A549 (cell line): ENCODE results near the gene RBM47. TPM values are rescaled to one million over a fixed set of nuclear protein-coding genes. Genes with fewer than 3 reads are reported as not detected.

Experiments used
- ATAC-seq, 2 experiments: fragments of 200-7000 bp in 1 of 2; fragments of >200 bp in 1 of 2; cut with Nextera tagmentation in 1 of 2; cut with Tn5 transposase in 1 of 2; 3 replicates each; pipeline versions ENCODE4 v1.8.0 to v1.9.1; 2018 to 2020; ENCODE audit warnings: mild to moderate bottlenecking in 1 of 2, moderate library complexity in 1 of 2
- CTCF ChIA-PET: fragments of 300-600 bp; sonication (Branson Sonifier 250); formaldehyde crosslinking; extraction: SDS; loops from one replicate; lab custom pipeline; 2021; ENCODE audit warnings: antibody characterized with exemption, inconsistent platforms; lab: Yijun Ruan, JAX
- POLR2A ChIA-PET: fragments of 350-600 bp; formaldehyde crosslinking; extraction: SDS; loops from one replicate; lab custom pipeline; 2021; ENCODE audit warnings: antibody characterized with exemption, inconsistent platforms; lab: Yijun Ruan, JAX
- DNase-seq, 2 experiments: peaks; one replicate each; pipeline versions ENCODE4 v3.0.0 to v3.0.0-alpha.2; 2011 to 2016; ENCODE audit warnings: low read depth in 1 of 2, low spot score in 1 of 2
- FAIRE-seq: peaks from 2 replicates; lab custom pipeline; 2011; peaks lifted over from hg19 to GRCh38; lab: Jason Lieb, UNC
- H3K27ac ChIP-seq, 2 experiments: fragments of >200 bp; sonication (Bioruptor Twin); formaldehyde crosslinking; 3 replicates each; pipeline ENCODE4 v1.5.1; 2016 to 2017
- H3K4me1 ChIP-seq: fragments of >200 bp; sonication (Bioruptor Twin); formaldehyde crosslinking; 3 replicates; pipeline ENCODE4 v1.6.1; 2016
- H3K4me2 ChIP-seq: fragments of >200 bp; sonication (Bioruptor Twin); formaldehyde crosslinking; 3 replicates; pipeline ENCODE4 v1.6.1; 2016
- H3K4me3 ChIP-seq: fragments of >200 bp; sonication (Bioruptor Twin); formaldehyde crosslinking; 3 replicates; pipeline ENCODE4 v1.5.1; 2016
- H3K9me3 ChIP-seq: fragments of >200 bp; sonication (Bioruptor Twin); formaldehyde crosslinking; 3 replicates; pipeline ENCODE4 v1.6.1; 2016
- ATOH8 ChIP-seq: fragments of 250-450 bp; sonication (Bioruptor Pico); IDR thresholded peaks from 2 replicates; pipeline ENCODE4 v1.5.0; 2020; ENCODE audit warnings: low read depth, mild to moderate bottlenecking, moderate library complexity
- BCL3 ChIP-seq: fragments of >200 bp; sonication (Bioruptor Twin); formaldehyde crosslinking; IDR thresholded peaks from 3 replicates; pipeline ENCODE4 v1.6.1; 2016
- CEBPB ChIP-seq, 2 experiments: fragments of >200 bp in 1 of 2; sonication (Bioruptor Twin) in 1 of 2; formaldehyde crosslinking in 1 of 2; IDR thresholded peaks; 2 replicates each; pipeline ENCODE4 v1.6.1; 2012 to 2016
- EHMT2 ChIP-seq: fragments of 200-600 bp; sonication (generic); IDR thresholded peaks from 2 replicates; pipeline ENCODE4 v1.6.1; 2016; ENCODE audit warnings: antibody characterized with exemption, low read depth, mild to moderate bottlenecking, moderate library complexity
- ELK1 ChIP-seq: fragments of 150-350 bp; IDR thresholded peaks from 2 replicates; pipeline ENCODE4 v1.6.1; 2014; ENCODE audit warnings: low read depth, mild to moderate bottlenecking, low read length
- EP300 ChIP-seq, 2 experiments: fragments of >200 bp; sonication (Bioruptor Twin); formaldehyde crosslinking; IDR thresholded peaks; 2 replicates in 1 of 2; 3 replicates in 1 of 2; pipeline ENCODE4 v1.6.1; 2016 to 2017
- FOSL2 ChIP-seq, 2 experiments: fragments of 450-650 bp in 1 of 2; fragments of >200 bp in 1 of 2; sonication (Bioruptor Twin) in 1 of 2; formaldehyde crosslinking; IDR thresholded peaks; 2 replicates each; pipeline versions ENCODE4 v1.5.0 to v1.6.1; 2016 to 2020; ENCODE audit warnings: mild to moderate bottlenecking in 1 of 2, moderate library complexity in 1 of 2
- GATA3 ChIP-seq: IDR thresholded peaks from 2 replicates; pipeline ENCODE4 v1.6.1; 2012; ENCODE audit warnings: borderline replicate concordance
- HMGXB4 ChIP-seq: fragments of 250-450 bp; sonication (Bioruptor Pico); IDR thresholded peaks from 2 replicates; pipeline ENCODE4 v1.5.0; 2021; ENCODE audit warnings: mild to moderate bottlenecking, moderate library complexity, borderline replicate concordance
- JUN ChIP-seq, 2 experiments: fragments of >200 bp; sonication (Bioruptor Twin); formaldehyde crosslinking; IDR thresholded peaks; 2 replicates in 1 of 2; 3 replicates in 1 of 2; pipeline ENCODE4 v1.6.1; 2016 to 2017
- JUNB ChIP-seq: fragments of >200 bp; sonication (Bioruptor Twin); formaldehyde crosslinking; IDR thresholded peaks from 2 replicates; pipeline ENCODE4 v1.6.1; 2016
- KDM1A ChIP-seq: fragments of 200-600 bp; sonication (generic); IDR thresholded peaks from 2 replicates; pipeline ENCODE4 v1.6.1; 2016; ENCODE audit warnings: low read depth, mild to moderate bottlenecking
- MAX ChIP-seq: IDR thresholded peaks from 2 replicates; pipeline ENCODE4 v1.6.1; 2012
- MAZ ChIP-seq: fragments of 150-350 bp; IDR thresholded peaks from 2 replicates; pipeline ENCODE4 v1.6.1; 2014; ENCODE audit warnings: antibody characterized with exemption, low read depth, low read length, borderline replicate concordance
- MYC ChIP-seq: IDR thresholded peaks from 2 replicates; pipeline ENCODE4 v1.6.1; 2012; ENCODE audit warnings: mild to moderate bottlenecking, inconsistent platforms, low read length, improper control_type of control experiment, borderline replicate concordance
- NR3C1 ChIP-seq: fragments of >200 bp; sonication (Bioruptor Twin); formaldehyde crosslinking; IDR thresholded peaks from 3 replicates; pipeline ENCODE4 v1.6.1; 2017
- RCOR1 ChIP-seq: fragments of 150-350 bp; IDR thresholded peaks from 2 replicates; pipeline ENCODE4 v1.6.1; 2014; ENCODE audit warnings: antibody characterized with exemption, low read length, low read depth
- RNF2 ChIP-seq: fragments of 200-600 bp; sonication (generic); IDR thresholded peaks from 2 replicates; pipeline ENCODE4 v1.6.1; 2016; ENCODE audit warnings: low read depth, mild to moderate bottlenecking, antibody characterized with exemption, moderate library complexity, borderline replicate concordance
- SMC3 ChIP-seq: fragments of >200 bp; sonication (Bioruptor Twin); formaldehyde crosslinking; IDR thresholded peaks from 3 replicates; pipeline ENCODE4 v1.6.1; 2018; ENCODE audit warnings: inconsistent platforms
- TFCP2L1 ChIP-seq: fragments of 250-450 bp; sonication (Bioruptor Pico); IDR thresholded peaks from 2 replicates; pipeline ENCODE4 v1.5.0; 2021; ENCODE audit warnings: mild to moderate bottlenecking
- USF2 ChIP-seq: fragments of 450-650 bp; IDR thresholded peaks from 2 replicates; pipeline ENCODE4 v1.6.1; 2014; ENCODE audit warnings: antibody characterized with exemption
- ZFP36 ChIP-seq: fragments of 450-650 bp; IDR thresholded peaks from 2 replicates; pipeline ENCODE4 v1.6.1; 2014; ENCODE audit warnings: borderline replicate concordance; ENCODE audit not compliant: partially characterized antibody
- ZSCAN20 ChIP-seq: fragments of 250-450 bp; sonication (Bioruptor Pico); IDR thresholded peaks from 2 replicates; pipeline ENCODE4 v1.8.0; 2022; ENCODE audit warnings: mild to moderate bottlenecking, moderate library complexity
- WGBS: methylation state at CpG from one replicate; pipeline ENCODE4 v1.1.6; 2017; ENCODE audit errors: missing lambda C conversion rate; 5-methylcytosine and 5-hydroxymethylcytosine counted together
- polyA plus RNA-seq, 4 experiments: library from polyadenylated mRNA; depleted of rRNA in 3 of 4; stranded (reverse); fragments of >200 nt; fragmentation: RNase III in 1 of 4; extraction: RNeasy Plus Mini Kit Qiagen cat#74134 plus additional on column Dnase treatment in 1 of 4; gene quantifications; 2 replicates in 3 of 4; 3 replicates in 1 of 4; pipeline ENCODE4 v1.2.3, GENCODE V29; 2011 to 2017

RBM47 gene
- polyA plus RNA-seq, 2 of the 4 experiments (the other 2 are of a cell fraction): 38.1 to 43.3 TPM

- no peak for TF ChIP-seq NR3C1
- no peak for TF ChIP-seq MAZ
- no peak for TF ChIP-seq BCL3
Measured at GRCh38 chr4:40595981-40596380, 33.7 kb downstream of the RBM47 start (continued).

GRCh38 chr4:40594261-40595178 is 35.1 kb downstream of the RBM47 start:
- Histone ChIP-seq H3K27ac (peak overlapping the region; percentile 48 to 87), H3K4me2 (peak overlapping the region; percentile 41; the same call in 2 of the 3 replicates), H3K4me1 (peaks cover 36% of the 10 kb centered on the region), H3K9me3 (no peaks in the 10 kb centered on the region), H3K4me3 (no peak overlapping the region)
- FAIRE-seq (no peak), DNase-seq (peak in 1 of 2 experiments; percentile 66), ATAC-seq (peak; percentile 91)
- 58% methylated on average over 14 of the region's 14 CpGs for WGBS
- peak in 1 of 2 experiments; percentile 56; a peak in 1 of 4 replicates for TF ChIP-seq CEBPB (IDR thresholded peaks at IDR 0.05)
- TF ChIP-seq ZFP36: peak; percentile 70
- TF ChIP-seq GATA3: peak; percentile 45; the same call in 1 of the 2 replicates
- TF ChIP-seq MYC: no peak
- 0 out of 2 replicates have a peak, but pooled peaks have one; percentile 23 for TF ChIP-seq KDM1A
- TF ChIP-seq EHMT2: no peak
- no peak for TF ChIP-seq FOSL2 (IDR thresholded peaks at IDR 0.05)
- peak; percentile 36; the same call in 1 of the 2 replicates for TF ChIP-seq FOSL2 (CRISPR knock-in tag; IDR thresholded peaks at IDR 0.05)
- POLR2A ChIA-PET: interaction anchor here (0.6 to 1.1 kb wide), 6 partner anchors 10 to 277 kb away, joined by 3 to 4 read pairs (median 4); no protein-coding TSS in a partner anchor
- CTCF ChIA-PET: interaction anchor here (1.4 kb wide), 1 partner anchor 17 kb away, joined by 4 read pairs; no protein-coding TSS in a partner anchor

- H3K27ac ChIP-seq: peak overlapping the region in 1 of 2 experiments; percentile 54; a peak in 2 of 6 replicates
- H3K4me2 ChIP-seq: peak overlapping the region; percentile 5; the same call in 1 of the 3 replicates
- no peak overlapping the region for H3K4me3 ChIP-seq
- no peaks in the 10 kb centered on the region for H3K9me3 ChIP-seq
- POLR2A ChIA-PET: no interaction called here
- TF ChIP-seq TFCP2L1 (no peak), CEBPB (IDR thresholded peaks at IDR 0.05) (no peak), SMC3 (no peak), USF2 (no peak), RCOR1 (no peak), ATOH8 (CRISPR knock-in tag) (no peak), MYC (no peak), KDM1A (no peak), ZFP36 (no peak), HMGXB4 (no peak), JUN (IDR thresholded peaks at IDR 0.05) (no peak), EP300 (IDR thresholded peaks at IDR 0.05) (no peak), ZSCAN20 (CRISPR knock-in tag) (no peak), RNF2 (no peak), JUNB (no peak), ELK1 (no peak), MAX (no peak)
- no peak for ATAC-seq
- H3K4me1 ChIP-seq: peaks cover 55% of the 10 kb centered on the region
- WGBS: 57% methylated on average over 3 of the region's 3 CpGs
- CTCF ChIA-PET: interaction anchor here (0.7 kb wide), 1 partner anchor 127 kb away, joined by 3 read pairs; no protein-coding TSS in a partner anchor
- DNase-seq: no peak
- no peak for FAIRE-seq
Measured at GRCh38 chr4:40592034-40592433, 37.6 kb downstream of the RBM47 start.
